Adrenal gland (tissue), 12 donors: ENCODE measurements around the gene LHFPL2. TPM values are rescaled to one million over a fixed set of nuclear protein-coding genes. Genes with fewer than 3 reads are reported as not detected.
A peak's percentile ranks its signal among the peaks of the same experiment; 100 is the strongest.

Source experiments
- DNase-seq, 7 donors: peaks; one replicate each; pipeline ENCODE4 v3.0.0-alpha.2; 2019 to 2020
- H3K27ac ChIP-seq, 5 donors: fragments of 200-600 bp; sonication (generic) in 4 of 5; 1 replicate in 3 of 5; 2 replicates in 2 of 5; pipeline versions ENCODE4 v1.5.1 to v1.8.0; 2016 to 2020; ENCODE audit warnings: mild to moderate bottlenecking in 1 of 5
- H3K27me3 ChIP-seq: fragments of 200-600 bp; 2 replicates; pipeline ENCODE4 v1.8.0; 2021
- H3K36me3 ChIP-seq, 2 donors: fragments of 200-600 bp; replicated peaks in 1 of 2; 1 replicate in 1 of 2; 2 replicates in 1 of 2; pipeline versions ENCODE4 v1.5.1 to v1.8.0; 2018 to 2022
- H3K4me1 ChIP-seq, 2 donors: fragments of 200-600 bp; replicated peaks in 1 of 2; 1 replicate in 1 of 2; 2 replicates in 1 of 2; pipeline versions ENCODE4 v1.5.1 to v1.8.0; 2018 to 2021
- H3K4me3 ChIP-seq, 4 donors: fragments of 200-600 bp; sonication (generic) in 3 of 4; one replicate each; pipeline ENCODE4 v1.5.1; 2016 to 2018
- H3K9me3 ChIP-seq, 3 donors: fragments of 200-600 bp; sonication (generic) in 1 of 3; replicated peaks in 1 of 3; 1 replicate in 2 of 3; 2 replicates in 1 of 3; pipeline versions ENCODE4 v1.5.1 to v1.8.0; 2016 to 2021
- POLR2A ChIP-seq, 2 donors: fragments of 450-650 bp; IDR thresholded peaks; one replicate each; pipeline ENCODE4 v1.6.1; 2017; ENCODE audit warnings: antibody characterized with exemption in 2 of 2, mild to moderate bottlenecking in 2 of 2, moderate library complexity in 1 of 2
- WGBS, 4 donors: extraction: QIAGEN DNeasy Blood & Tissue Kit in 2 of 4; methylation state at CpG; one replicate each; pipeline versions ENCODE4 v1.1.5 to v1.1.7; 2013 to 2017; 5-methylcytosine and 5-hydroxymethylcytosine counted together
- intact Hi-C, 2 donors: fragments of 100-400 bp; cut with DNase I; formaldehyde crosslinking; loops; one replicate each; pipeline versions ENCODE4 v1.14.1 to v1.15.0; 2022 to 2023
- polyA plus RNA-seq, 3 donors: library from polyadenylated mRNA; stranded (reverse); fragments of 200-250 nt in 2 of 3; fragments of 350-450 nt in 1 of 3; fragmentation: Illumina TruSeq in 1 of 3; extraction: RNeasy Lipid Tissue Mini Kit (QIAGEN cat#74804) in 1 of 3; gene quantifications; one replicate each; pipeline ENCODE4 v1.2.3, GENCODE V29; 2013 to 2014
- total RNA-seq, 9 donors: library from RNA; depleted of rRNA in 4 of 9; stranded (reverse); fragments of >200 nt in 4 of 9; fragments of 120-200 nt in 1 of 9; fragmentation: NEBNext Ultra II Directional in 1 of 9; extraction: Animal tissue kit (Norgen Biotek cat#: 25700) in 1 of 9; gene quantifications; one replicate each; pipeline versions ENCODE4 v1.1.0 to v1.2.4, GENCODE V29; 2013 to 2023
- TF ChIP-seq, protein P1 (sequence below), 6 experiments: fragments of 450-650 bp in 4 of 6; fragments of 200-600 bp in 2 of 6; sonication (generic) in 1 of 6; IDR thresholded peaks; 1 replicate in 5 of 6; 2 replicates in 1 of 6; pipeline versions ENCODE4 v1.5.1 to v1.8.0; 2016 to 2021; ENCODE audit warnings: antibody characterized with exemption in 6 of 6, mild to moderate bottlenecking in 2 of 6, moderate library complexity in 1 of 6
- donor health status: healthy with polysubstance abuse.
- donor health status: Bipolar disorder and iron deficiency.
- donor health status: DM: yes; HTN: yes; CAD: no.
- donor health status: DM: no; HTN: no; CAD: no.
- donor health status: DM: no; HTN: no; CAD: no.
- donor health status: DM: yes; HTN: yes; CAD: no.

The LHFPL2 gene
- total and polyA plus RNA-seq, 12 donors, result 8.0 to 68.4 (median 44.9) TPM

- H3K27ac ChIP-seq, result no peak overlapping the region
- TF ChIP-seq, protein P1, sequence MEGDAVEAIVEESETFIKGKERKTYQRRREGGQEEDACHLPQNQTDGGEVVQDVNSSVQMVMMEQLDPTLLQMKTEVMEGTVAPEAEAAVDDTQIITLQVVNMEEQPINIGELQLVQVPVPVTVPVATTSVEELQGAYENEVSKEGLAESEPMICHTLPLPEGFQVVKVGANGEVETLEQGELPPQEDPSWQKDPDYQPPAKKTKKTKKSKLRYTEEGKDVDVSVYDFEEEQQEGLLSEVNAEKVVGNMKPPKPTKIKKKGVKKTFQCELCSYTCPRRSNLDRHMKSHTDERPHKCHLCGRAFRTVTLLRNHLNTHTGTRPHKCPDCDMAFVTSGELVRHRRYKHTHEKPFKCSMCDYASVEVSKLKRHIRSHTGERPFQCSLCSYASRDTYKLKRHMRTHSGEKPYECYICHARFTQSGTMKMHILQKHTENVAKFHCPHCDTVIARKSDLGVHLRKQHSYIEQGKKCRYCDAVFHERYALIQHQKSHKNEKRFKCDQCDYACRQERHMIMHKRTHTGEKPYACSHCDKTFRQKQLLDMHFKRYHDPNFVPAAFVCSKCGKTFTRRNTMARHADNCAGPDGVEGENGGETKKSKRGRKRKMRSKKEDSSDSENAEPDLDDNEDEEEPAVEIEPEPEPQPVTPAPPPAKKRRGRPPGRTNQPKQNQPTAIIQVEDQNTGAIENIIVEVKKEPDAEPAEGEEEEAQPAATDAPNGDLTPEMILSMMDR (IDR thresholded peaks at IDR 0.05), result no peak
- TF ChIP-seq POLR2A (IDR thresholded peaks at IDR 0.05), result no peak
- 88 to 96% (median 91%) methylated on average over 2 of the region's 2 CpGs for WGBS, 4 donors
Measured at GRCh38 chr5:78492224-78492623, 156.3 kb downstream of the LHFPL2 start.

DNA sequence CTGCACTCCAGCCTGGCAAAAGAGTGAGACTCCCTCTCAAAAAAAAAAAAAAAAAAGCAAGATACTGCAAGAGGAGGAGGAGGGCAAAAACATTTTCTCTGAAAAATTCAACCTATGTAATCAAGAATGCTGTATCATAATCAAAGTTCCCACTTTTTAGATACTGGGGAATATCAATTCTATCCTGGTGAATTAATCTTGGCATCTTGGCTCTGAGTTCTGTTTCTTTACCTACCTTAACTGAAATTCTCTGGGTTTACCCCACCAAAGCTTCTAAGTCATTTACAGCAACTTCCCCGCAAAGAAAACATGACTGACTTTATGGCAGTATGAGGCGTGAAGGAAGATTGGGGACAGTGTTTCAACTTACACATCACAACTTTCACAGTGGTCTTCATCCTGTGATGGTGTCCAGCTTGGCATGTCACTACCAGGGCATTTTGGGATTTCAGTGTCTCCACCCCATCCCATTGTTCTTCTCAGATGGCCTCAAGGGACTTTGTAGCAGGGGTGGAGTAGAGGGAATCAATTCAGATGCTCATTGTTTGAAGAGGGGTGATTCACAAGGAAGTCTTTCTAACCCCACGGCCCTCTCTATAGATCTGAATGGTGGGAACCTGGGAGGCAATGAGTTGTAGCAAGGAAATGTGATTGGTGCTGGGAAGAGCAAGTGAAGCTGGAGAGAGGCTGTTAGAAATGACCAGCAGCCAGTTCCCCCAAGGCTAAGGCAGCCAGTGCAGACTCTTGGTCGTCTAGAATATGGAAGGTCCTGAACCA lies 157.7 kb downstream of the LHFPL2 start:
- TF ChIP-seq, protein P1 (IDR thresholded peaks at IDR 0.05), result no peak
- TF ChIP-seq POLR2A (IDR thresholded peaks at IDR 0.05), result no peak
- Histone ChIP-seq H3K4me1 (peaks cover 0 to 13% of the 10 kb centered on the region in 2 donors), H3K27ac (no peak overlapping the region), H3K36me3 (peaks cover 0 to 11% of the 10 kb centered on the region in 2 donors), H3K27me3 (no peaks in the 10 kb centered on the region), H3K9me3 (no peaks in the 10 kb centered on the region), H3K4me3 (no peak overlapping the region)
- DNase-seq, result no peak
- 93 to 98% (median 94%) methylated on average over 4 of the region's 4 CpGs for WGBS, 4 donors
- intact Hi-C loops, result no loop called here

More at GRCh38 chr5:78492224-78492623, 156.3 kb downstream of the LHFPL2 start:
- Histone ChIP-seq H3K4me1 (peaks cover 0 to 18% of the 10 kb centered on the region in 2 donors), H3K4me3 (no peak overlapping the region), H3K27me3 (no peaks in the 10 kb centered on the region), H3K36me3 (peaks cover 0 to 11% of the 10 kb centered on the region in 2 donors), H3K9me3 (no peaks in the 10 kb centered on the region)
- intact Hi-C loops, result no loop called here
- no peak for DNase-seq

- 63 to 78% (median 77%) methylated on average over 4 of the region's 4 CpGs for whole genome bisulfite sequencing, 4 donors
- peak overlapping the region in 1 of 5 donors; percentile 7 for H3K27ac ChIP-seq
- intact Hi-C loops, result no loop called here
Measured at GRCh38 chr5:78487846-78488245, 160.7 kb downstream of the LHFPL2 start.

GRCh38 chr5:78486218-78486617 lies 162.4 kb downstream of the LHFPL2 start:
- peaks cover 0 to 11% of the 10 kb centered on the region in 2 donors for H3K36me3 ChIP-seq
- WGBS, 4 donors, result 86 to 91% (median 88%) methylated on average over 2 of the region's 2 CpGs
- no peak overlapping the region for H3K4me3 ChIP-seq
- H3K9me3 ChIP-seq, result no peaks in the 10 kb centered on the region
- peaks cover 8 to 24% of the 10 kb centered on the region in 2 donors for H3K4me1 ChIP-seq
- no peak overlapping the region for H3K27ac ChIP-seq
- intact Hi-C loops, result no loop called here
- DNase-seq, result no peak
- no peak for TF ChIP-seq POLR2A (IDR thresholded peaks at IDR 0.05)
- H3K27me3 ChIP-seq, result no peaks in the 10 kb centered on the region

More at GRCh38 chr5:78487846-78488245, 160.7 kb downstream of the LHFPL2 start:
- no peak for TF ChIP-seq POLR2A (IDR thresholded peaks at IDR 0.05)
- TF ChIP-seq, protein P1 (IDR thresholded peaks at IDR 0.05), result no peak
- no peak overlapping the region for H3K4me3 ChIP-seq
- H3K4me1 ChIP-seq, result peaks cover 8 to 24% of the 10 kb centered on the region in 2 donors
- peaks cover 0 to 11% of the 10 kb centered on the region in 2 donors for H3K36me3 ChIP-seq
- DNase-seq, result no peak
- H3K27me3 ChIP-seq, result no peaks in the 10 kb centered on the region
- H3K9me3 ChIP-seq, result no peaks in the 10 kb centered on the region
